ENCODE results near the gene LDB3. TPM values are rescaled to one million over a fixed set of nuclear protein-coding genes. Genes with fewer than 3 reads are reported as not detected.

The LDB3 gene
- total and polyA plus RNA-seq, 9 donors, result 208 to 829 (median 592) TPM

DNA sequence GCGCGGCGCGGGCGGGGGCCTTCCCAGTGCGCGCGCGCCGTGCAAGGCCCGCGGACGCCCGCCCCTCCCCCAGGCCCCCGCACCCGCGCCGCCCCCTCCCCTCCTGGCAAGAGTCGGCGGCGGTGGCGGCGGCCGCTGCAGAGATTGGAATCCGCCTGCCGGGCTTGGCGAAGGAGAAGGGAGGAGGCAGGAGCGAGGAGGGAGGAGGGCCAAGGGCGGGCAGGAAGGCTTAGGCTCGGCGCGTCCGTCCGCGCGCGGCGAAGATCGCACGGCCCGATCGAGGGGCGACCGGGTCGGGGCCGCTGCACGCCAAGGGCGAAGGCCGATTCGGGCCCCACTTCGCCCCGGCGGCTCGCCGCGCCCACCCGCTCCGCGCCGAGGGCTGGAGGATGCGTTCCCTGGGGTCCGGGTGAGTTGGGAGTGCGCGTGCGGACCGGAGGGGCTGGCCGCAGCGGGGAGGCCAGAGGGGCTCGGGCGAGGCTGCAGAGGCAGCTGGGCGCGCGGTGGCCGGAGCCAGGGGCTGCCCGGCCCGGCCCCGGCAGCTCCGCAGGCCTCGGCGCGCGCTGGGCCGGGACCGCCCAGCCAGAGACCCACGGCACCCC lies 88.3 kb downstream of the LDB3 start, which contains the start of gene BMPR1A:
Gene BMPR1A (plus strand): TSS at position 109 of the 602 bp plus-strand sequence. CDS start 119,400 bp downstream, outside the sequence.
- H3K27me3 ChIP-seq (ENCODE audit: control insufficient read depth, insufficient read depth, low read length), result peaks cover 13% of the 10 kb centered on the region
- peaks cover 22% of the 10 kb centered on the region for H3K4me1 ChIP-seq (ENCODE audit: control insufficient read depth, insufficient read depth, low read length)
- H3K9me3 ChIP-seq (replicated peaks; ENCODE audit: control insufficient read depth, low read depth, low read length), result no peaks in the 10 kb centered on the region
- H3K4me3 ChIP-seq (ENCODE audit: low read length), result peak within 1 kb of the TSS; percentile 81
- DNase-seq, result peak; percentile 68
- no peaks in the 10 kb centered on the region for H3K36me3 ChIP-seq (ENCODE audit: control insufficient read depth, insufficient read depth, low read length)
- H3K27ac ChIP-seq (ENCODE audit: low read length), result peak within 1 kb of the TSS; percentile 99
- under 1% methylated on average over 66 of the region's 85 CpGs for WGBS (ENCODE audit: insufficient coverage)

DNA sequence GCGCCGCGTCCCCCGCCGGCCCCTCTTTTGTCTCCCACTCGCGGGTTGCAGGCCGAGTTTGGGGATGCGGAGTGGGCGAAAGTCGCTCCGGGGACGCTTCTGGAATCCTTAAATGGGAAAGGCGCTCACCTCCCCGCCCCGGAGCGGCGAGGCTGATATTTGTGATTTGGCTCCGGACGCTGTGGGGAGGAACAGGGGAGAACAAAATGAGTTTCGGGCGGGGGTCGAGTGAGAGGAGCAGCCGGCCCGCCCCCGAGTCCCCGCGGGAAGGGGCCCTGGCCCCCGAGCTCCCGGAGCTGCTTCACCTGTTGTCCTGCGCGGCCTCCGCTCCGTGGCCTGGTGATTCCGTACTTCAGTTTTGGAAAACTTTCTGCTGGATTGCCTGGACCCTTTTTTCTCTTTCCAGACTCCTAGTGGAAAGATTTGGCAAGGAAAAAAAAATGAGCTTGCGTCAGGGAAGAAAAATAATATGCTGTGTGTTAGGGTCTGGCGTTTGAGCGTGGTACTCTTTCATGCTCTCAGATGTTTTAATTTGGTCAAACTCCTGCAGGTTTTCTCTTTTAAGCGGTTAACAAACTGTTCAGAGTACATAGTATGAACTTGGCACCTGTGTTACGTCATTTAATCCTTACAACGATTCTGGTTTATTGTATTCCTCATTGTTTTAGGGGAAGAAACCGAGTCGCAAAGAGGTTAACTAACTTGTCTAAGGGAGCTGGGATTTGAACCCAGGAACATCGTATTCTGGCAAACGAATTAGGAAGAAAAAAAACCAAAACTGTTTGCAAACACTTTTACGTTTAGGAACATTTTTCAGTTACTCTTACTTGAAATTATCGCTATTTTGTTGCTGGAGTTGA lies 89.0 kb downstream of the LDB3 start:
- Histone ChIP-seq H3K4me3 (ENCODE audit: low read length) (peak overlapping the region; percentile 81), H3K4me1 (ENCODE audit: control insufficient read depth, insufficient read depth, low read length) (peaks cover 19% of the 10 kb centered on the region), H3K27me3 (ENCODE audit: control insufficient read depth, insufficient read depth, low read length) (peaks cover 13% of the 10 kb centered on the region), H3K27ac (ENCODE audit: low read length) (peak overlapping the region; percentile 99), H3K36me3 (ENCODE audit: control insufficient read depth, insufficient read depth, low read length) (no peaks in the 10 kb centered on the region), H3K9me3 (replicated peaks; ENCODE audit: control insufficient read depth, low read depth, low read length) (no peaks in the 10 kb centered on the region)
- WGBS (ENCODE audit: insufficient coverage), result under 1% methylated on average over 37 of the region's 47 CpGs
- peak; percentile 95 for DNase-seq

DNA sequence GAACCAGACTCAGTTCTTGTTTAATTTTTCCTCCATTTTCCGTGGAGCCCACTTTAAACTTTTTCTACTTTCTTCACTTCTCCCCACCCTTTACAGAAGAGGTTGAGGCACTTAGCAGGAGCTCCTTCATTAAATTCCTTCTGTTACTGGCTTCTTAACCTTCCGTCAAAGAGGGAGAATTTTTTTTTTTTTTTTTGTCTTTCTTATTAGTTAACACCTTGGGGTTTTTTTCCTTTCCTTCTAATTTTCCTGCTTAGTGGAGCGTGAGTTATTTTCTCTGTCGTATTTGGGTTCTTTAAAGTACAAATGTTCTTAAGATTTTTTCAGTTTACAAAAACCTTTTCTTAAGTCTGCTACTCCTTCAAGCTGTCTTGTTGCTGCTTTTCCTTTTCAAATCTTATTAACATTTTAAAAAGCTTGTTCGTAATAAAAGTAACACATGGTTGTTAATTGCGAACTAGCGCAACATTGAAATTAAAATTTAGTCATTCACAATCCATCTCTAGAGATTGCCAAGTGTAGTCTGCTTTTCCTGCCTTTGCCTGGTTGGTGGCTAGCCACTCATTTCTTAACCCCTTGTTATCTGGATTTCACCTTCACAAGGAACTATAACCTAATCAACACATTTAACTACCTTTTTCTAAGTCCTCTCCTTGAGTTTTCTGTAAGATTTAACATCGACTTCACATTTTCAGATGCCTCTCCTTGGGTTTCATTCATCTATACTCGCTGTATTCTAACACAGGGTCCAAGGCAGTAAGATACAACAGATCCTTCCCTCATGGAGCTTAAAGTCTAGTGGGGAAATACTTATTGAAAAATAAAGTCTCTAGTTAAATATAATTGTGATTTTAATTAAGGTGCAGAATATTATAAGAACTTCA lies 90.1 kb downstream of the LDB3 start:
- Histone ChIP-seq H3K9me3 (replicated peaks; ENCODE audit: control insufficient read depth, low read depth, low read length) (no peaks in the 10 kb centered on the region), H3K27me3 (ENCODE audit: control insufficient read depth, insufficient read depth, low read length) (peaks cover 13% of the 10 kb centered on the region), H3K4me1 (ENCODE audit: control insufficient read depth, insufficient read depth, low read length) (peaks cover 13% of the 10 kb centered on the region), H3K4me3 (ENCODE audit: low read length) (peak overlapping the region; percentile 81), H3K36me3 (ENCODE audit: control insufficient read depth, insufficient read depth, low read length) (no peaks in the 10 kb centered on the region), H3K27ac (ENCODE audit: low read length) (peak overlapping the region; percentile 99)
- WGBS (ENCODE audit: insufficient coverage), result 0% methylated on average over 1 of the region's 9 CpGs
- DNase-seq, result peak; percentile 53

DNA sequence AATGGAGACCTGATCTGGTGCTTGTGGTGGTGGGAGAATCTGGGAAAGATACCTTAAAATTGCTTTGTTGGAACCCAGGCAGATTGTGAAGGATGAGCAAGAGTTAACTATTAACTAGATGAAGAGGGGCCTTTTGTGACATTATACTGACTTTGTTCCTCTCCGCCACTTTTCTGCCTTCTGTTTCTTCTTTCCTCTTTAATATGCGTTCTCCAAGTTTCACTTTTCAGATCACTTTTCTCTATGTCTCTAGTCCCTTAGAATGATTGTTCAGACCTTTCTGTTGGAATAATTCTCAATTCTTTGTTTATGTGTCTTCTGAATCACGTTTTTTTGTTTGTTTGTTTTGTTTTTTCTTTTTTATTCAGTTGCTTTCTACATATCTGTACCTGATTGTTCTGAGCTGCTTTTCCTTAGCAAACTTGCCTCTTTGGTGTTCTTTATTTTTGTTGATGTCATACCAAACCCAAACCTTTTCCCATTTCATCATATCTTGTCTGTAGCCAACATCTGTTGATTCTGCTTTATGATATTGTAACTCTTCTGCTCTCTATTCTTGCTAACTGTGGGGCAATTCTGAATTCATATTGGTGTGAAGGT lies 90.9 kb downstream of the LDB3 start:
- Histone ChIP-seq H3K36me3 (ENCODE audit: control insufficient read depth, insufficient read depth, low read length) (no peaks in the 10 kb centered on the region), H3K27me3 (ENCODE audit: control insufficient read depth, insufficient read depth, low read length) (peaks cover 13% of the 10 kb centered on the region), H3K4me3 (ENCODE audit: low read length) (no peak overlapping the region), H3K9me3 (replicated peaks; ENCODE audit: control insufficient read depth, low read depth, low read length) (no peaks in the 10 kb centered on the region), H3K27ac (ENCODE audit: low read length) (peak overlapping the region; percentile 31), H3K4me1 (ENCODE audit: control insufficient read depth, insufficient read depth, low read length) (peaks cover 7% of the 10 kb centered on the region)
- WGBS (ENCODE audit: insufficient coverage), result no CpG with 5 or more reads among the region's 3 CpGs
- DNase-seq, result no peak

DNA sequence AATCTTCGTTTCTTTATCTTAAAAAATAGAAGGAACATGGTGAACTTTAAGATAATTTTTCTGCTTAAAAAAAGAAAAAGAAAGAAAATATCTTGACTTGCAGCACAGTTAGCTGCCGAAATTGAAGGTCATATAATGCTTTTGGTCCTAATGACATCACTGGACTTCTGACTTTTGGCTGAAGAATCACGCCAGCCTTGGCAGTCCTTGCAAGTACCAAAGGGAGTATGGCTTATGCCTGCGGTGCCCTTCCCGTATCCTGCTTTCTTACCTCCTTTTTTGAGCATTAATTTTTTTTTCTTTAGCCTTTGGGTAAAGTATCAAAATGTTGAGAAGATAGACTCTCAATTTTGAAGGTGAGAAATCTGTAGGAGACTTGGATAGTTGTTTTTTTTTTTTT lies 95.1 kb downstream of the LDB3 start:
- DNase-seq, result no peak
- Histone ChIP-seq H3K4me3 (ENCODE audit: low read length) (no peak overlapping the region), H3K27me3 (ENCODE audit: control insufficient read depth, insufficient read depth, low read length) (peaks cover 2% of the 10 kb centered on the region), H3K4me1 (ENCODE audit: control insufficient read depth, insufficient read depth, low read length) (peaks cover 4% of the 10 kb centered on the region), H3K27ac (ENCODE audit: low read length) (no peak overlapping the region), H3K36me3 (ENCODE audit: control insufficient read depth, insufficient read depth, low read length) (no peaks in the 10 kb centered on the region), H3K9me3 (replicated peaks; ENCODE audit: control insufficient read depth, low read depth, low read length) (no peaks in the 10 kb centered on the region)
- WGBS (ENCODE audit: insufficient coverage), result 58% methylated on average over 2 of the region's 5 CpGs

DNA sequence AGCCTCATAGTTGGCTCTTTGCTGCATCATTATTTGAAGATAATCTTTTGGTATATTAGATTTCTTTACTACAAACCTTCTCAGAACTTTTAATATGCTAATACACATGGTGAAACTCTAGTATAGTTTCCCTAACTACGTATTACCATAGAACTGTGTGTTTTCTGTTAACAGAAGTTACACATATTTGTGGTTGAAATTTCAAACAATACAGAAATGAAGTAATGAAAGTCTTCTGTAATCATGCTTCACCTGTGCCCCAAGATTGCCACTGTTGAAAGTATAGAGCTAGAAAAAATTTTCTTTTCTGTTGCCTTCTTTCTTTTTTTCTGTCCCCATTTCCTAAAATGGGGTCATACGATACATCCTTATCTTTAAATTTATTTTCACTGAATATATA lies 97.2 kb downstream of the LDB3 start:
- no peaks in the 10 kb centered on the region for H3K36me3 ChIP-seq (ENCODE audit: control insufficient read depth, insufficient read depth, low read length)
- DNase-seq, result no peak
- no peak overlapping the region for H3K4me3 ChIP-seq (ENCODE audit: low read length)
- no CpG with 5 or more reads among the region's 2 CpGs for WGBS (ENCODE audit: insufficient coverage)
- peaks cover 11% of the 10 kb centered on the region for H3K4me1 ChIP-seq (ENCODE audit: control insufficient read depth, insufficient read depth, low read length)
- peaks cover 2% of the 10 kb centered on the region for H3K27me3 ChIP-seq (ENCODE audit: control insufficient read depth, insufficient read depth, low read length)
- no peak overlapping the region for H3K27ac ChIP-seq (ENCODE audit: low read length)
- H3K9me3 ChIP-seq (replicated peaks; ENCODE audit: control insufficient read depth, low read depth, low read length), result no peaks in the 10 kb centered on the region

DNA sequence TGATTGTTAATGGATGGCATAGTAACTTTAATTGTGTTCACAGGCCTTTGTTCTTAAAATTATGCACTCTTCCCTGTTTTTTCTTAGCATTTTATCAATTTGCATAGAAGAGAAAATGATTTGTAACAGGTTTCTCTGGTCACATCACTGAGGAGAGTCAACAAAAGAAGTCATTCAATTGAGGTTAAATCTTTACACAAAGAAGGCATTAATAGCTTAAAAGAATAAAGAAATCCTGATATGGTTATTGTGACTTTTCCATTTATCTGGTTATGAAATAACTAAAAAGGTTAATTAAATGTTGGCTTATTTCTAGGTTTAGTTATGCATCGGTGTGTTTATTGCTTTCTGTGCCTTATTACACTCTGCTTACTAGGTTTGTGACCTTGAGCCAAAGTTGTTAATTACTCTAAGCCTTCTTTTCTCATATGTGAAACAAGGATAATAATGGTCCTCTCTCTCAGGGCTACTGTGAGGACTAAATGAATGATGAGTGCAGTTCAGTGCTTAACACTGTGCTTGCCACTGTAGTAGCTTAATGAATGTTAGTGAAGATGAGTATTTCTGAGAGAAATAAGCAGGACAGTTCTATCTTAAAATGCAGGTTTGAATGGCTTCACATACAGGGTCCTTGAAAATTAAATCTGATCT lies 100.2 kb downstream of the LDB3 start:
- H3K27me3 ChIP-seq (ENCODE audit: control insufficient read depth, insufficient read depth, low read length), result no peaks in the 10 kb centered on the region
- WGBS (ENCODE audit: insufficient coverage), result no CpG with 5 or more reads among the region's 1 CpG
- no peak overlapping the region for H3K4me3 ChIP-seq (ENCODE audit: low read length)
- no peak overlapping the region for H3K27ac ChIP-seq (ENCODE audit: low read length)
- H3K4me1 ChIP-seq (ENCODE audit: control insufficient read depth, insufficient read depth, low read length), result peaks cover 7% of the 10 kb centered on the region
- H3K9me3 ChIP-seq (replicated peaks; ENCODE audit: control insufficient read depth, low read depth, low read length), result no peaks in the 10 kb centered on the region
- no peaks in the 10 kb centered on the region for H3K36me3 ChIP-seq (ENCODE audit: control insufficient read depth, insufficient read depth, low read length)
- no peak for DNase-seq

DNA sequence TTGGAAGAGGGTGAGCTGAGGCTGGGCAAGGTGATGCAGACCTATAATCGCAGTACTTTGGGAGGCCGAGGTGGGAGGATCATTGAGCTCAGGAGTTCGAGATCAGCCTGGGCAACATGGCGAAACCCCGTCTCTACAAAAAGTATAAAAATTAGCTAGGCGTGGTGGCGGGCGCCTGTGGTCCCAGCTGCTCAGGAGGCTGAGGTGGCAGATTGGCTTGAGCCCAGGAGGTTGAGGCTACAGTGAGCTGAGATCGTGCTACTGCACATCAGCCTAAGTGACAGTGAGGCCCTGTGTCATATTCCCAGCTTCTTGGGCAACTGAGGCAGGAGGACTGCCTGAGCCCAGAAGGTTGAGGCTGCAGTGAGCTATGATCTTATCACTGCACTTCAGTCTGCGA lies 101.7 kb downstream of the LDB3 start:
- peaks cover 7% of the 10 kb centered on the region for H3K4me1 ChIP-seq (ENCODE audit: control insufficient read depth, insufficient read depth, low read length)

DNA sequence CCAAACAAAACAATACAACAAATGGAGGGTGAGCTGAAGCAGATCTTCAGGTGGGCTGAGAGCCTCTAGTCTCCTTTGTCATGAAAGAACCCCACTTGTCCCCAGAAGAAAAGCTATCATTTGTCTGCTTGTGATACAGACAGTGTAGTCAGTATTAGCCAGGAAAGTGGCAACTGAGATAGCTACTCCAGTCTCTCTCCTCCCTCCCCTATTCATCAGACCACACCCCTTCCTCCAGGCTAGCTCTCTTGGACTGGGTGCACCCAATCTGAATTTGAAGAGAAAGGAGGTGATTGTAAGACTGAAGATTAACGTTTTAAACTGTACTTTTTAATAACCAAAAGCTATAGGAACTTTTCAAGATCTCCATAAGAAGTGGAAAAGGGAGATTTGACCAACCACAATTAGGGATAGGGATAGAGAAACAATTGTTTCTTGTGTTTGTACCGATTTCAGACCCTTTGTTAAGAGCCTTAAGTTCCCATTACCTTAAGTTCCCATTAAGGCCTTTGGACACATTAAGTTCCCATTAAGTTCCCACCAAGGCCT lies 102.2 kb downstream of the LDB3 start:
- no peak overlapping the region for H3K27ac ChIP-seq (ENCODE audit: low read length)
- peaks cover 11% of the 10 kb centered on the region for H3K4me1 ChIP-seq (ENCODE audit: control insufficient read depth, insufficient read depth, low read length)
- DNase-seq, result no peak
- no CpG with 5 or more reads among the region's 2 CpGs for WGBS (ENCODE audit: insufficient coverage)
- no peak overlapping the region for H3K4me3 ChIP-seq (ENCODE audit: low read length)
- no peaks in the 10 kb centered on the region for H3K27me3 ChIP-seq (ENCODE audit: control insufficient read depth, insufficient read depth, low read length)
- no peaks in the 10 kb centered on the region for H3K9me3 ChIP-seq (replicated peaks; ENCODE audit: control insufficient read depth, low read depth, low read length)
- H3K36me3 ChIP-seq (ENCODE audit: control insufficient read depth, insufficient read depth, low read length), result no peaks in the 10 kb centered on the region

More for the DNA sequence above, 101.7 kb downstream of the LDB3 start:
- H3K27me3 ChIP-seq (ENCODE audit: control insufficient read depth, insufficient read depth, low read length), result no peaks in the 10 kb centered on the region
- no peak for DNase-seq
- H3K4me3 ChIP-seq (ENCODE audit: low read length), result no peak overlapping the region
- H3K27ac ChIP-seq (ENCODE audit: low read length), result no peak overlapping the region
- no peaks in the 10 kb centered on the region for H3K36me3 ChIP-seq (ENCODE audit: control insufficient read depth, insufficient read depth, low read length)
- WGBS (ENCODE audit: insufficient coverage), result 88% methylated on average over 9 of the region's 10 CpGs
- no peaks in the 10 kb centered on the region for H3K9me3 ChIP-seq (replicated peaks; ENCODE audit: control insufficient read depth, low read depth, low read length)
